Activated naive CD4-positive, alpha-beta T cell treated with anti-CD3 and anti-CD28 coated beads, Interleukin-2, amount 50 U/mL, for 16 hours (primary cell): ENCODE measurements around the gene SHKBP1.
"Not testable (repeated sequence)": the region's sequence is repeated elsewhere in the genome, so short reads cannot be mapped to it uniquely, and the experiment has no call there.

ENCODE experiments used
- DNase-seq: peaks from one replicate; pipeline ENCODE4 v3.0.0-alpha.2; 2020

The SHKBP1 gene

GRCh38 chr19:40619333-40620160, 42.9 kb downstream of the SHKBP1 start:
- no peak for DNase-seq

GRCh38 chr19:40620161-40620485, 43.5 kb downstream of the SHKBP1 start:
- no peak for DNase-seq

GRCh38 chr19:40621283-40621682, 44.6 kb downstream of the SHKBP1 start:
- no peak for DNase-seq

- DNase-seq, result no peak
Measured at GRCh38 chr19:40621966-40622772, 45.5 kb downstream of the SHKBP1 start.

- DNase-seq, result no peak
Measured at GRCh38 chr19:40622773-40623075, 46.1 kb downstream of the SHKBP1 start.

GRCh38 chr19:40623403-40624251, 47.0 kb downstream of the SHKBP1 start:
- DNase-seq, result no peak

- not testable (repeated sequence) for DNase-seq
Measured at GRCh38 chr19:40624369-40625153, 47.9 kb downstream of the SHKBP1 start.

GRCh38 chr19:40625406-40626120, 48.9 kb downstream of the SHKBP1 start:
- no peak for DNase-seq

GRCh38 chr19:40626918-40627317, 50.2 kb downstream of the SHKBP1 start:
- no peak for DNase-seq

- DNase-seq, result no peak
Measured at GRCh38 chr19:40627486-40628279, 51.0 kb downstream of the SHKBP1 start.

GRCh38 chr19:40629346-40629745, 52.7 kb downstream of the SHKBP1 start:
- DNase-seq, result no peak

- DNase-seq, result no peak
Measured at GRCh38 chr19:40630571-40631160, 54.0 kb downstream of the SHKBP1 start.

- DNase-seq, result no peak
Measured at GRCh38 chr19:40632311-40633036, 55.8 kb downstream of the SHKBP1 start.

GRCh38 chr19:40633207-40633606, 56.5 kb downstream of the SHKBP1 start:
- no peak for DNase-seq

GRCh38 chr19:40638327-40638726, 61.7 kb downstream of the SHKBP1 start:
- DNase-seq, result no peak

GRCh38 chr19:40639638-40639982, 62.9 kb downstream of the SHKBP1 start:
- DNase-seq, result no peak

- no peak for DNase-seq
Measured at GRCh38 chr19:40640744-40641143, 64.1 kb downstream of the SHKBP1 start.
